ENCODE results near the gene LTBP1.
"Not testable (repeated sequence)": the region's sequence is repeated elsewhere in the genome, so short reads cannot be mapped to it uniquely, and the experiment has no call there.

The LTBP1 gene

DNA sequence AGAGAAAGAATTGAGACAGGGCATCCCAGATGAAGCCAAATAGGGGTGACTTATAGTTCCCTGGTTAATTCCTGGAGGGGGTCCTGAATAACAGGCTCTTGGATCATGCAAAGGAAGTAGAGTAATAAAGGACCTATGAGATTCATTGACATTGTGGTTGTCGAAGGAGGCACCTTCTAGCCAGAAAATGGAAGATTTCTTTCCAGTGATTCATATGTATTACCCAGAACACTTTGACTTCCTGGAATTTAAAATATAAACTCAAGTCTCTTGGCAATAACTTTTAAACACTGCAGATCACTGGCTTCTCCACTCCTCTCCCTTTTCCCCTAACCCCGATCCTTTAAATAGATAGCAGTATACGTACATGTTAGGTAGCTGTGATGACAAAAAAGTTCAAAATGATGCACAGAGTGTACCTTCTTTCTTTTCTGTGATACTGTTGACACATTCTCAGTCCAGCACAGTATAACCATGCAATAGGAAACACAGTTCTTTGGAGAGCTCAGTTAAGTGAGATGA is 211.8 kb downstream of the LTBP1 start:
- in situ Hi-C loops (cut with HindIII; ENCODE audit: low sequenced_read_pairs), result no loop called here
- no peak overlapping the region for H3K4me3 ChIP-seq (ENCODE audit: low read depth, low read length)
- DNase-seq (ENCODE audit: low read depth), result peak; percentile 85
- TF ChIP-seq, protein P1, sequence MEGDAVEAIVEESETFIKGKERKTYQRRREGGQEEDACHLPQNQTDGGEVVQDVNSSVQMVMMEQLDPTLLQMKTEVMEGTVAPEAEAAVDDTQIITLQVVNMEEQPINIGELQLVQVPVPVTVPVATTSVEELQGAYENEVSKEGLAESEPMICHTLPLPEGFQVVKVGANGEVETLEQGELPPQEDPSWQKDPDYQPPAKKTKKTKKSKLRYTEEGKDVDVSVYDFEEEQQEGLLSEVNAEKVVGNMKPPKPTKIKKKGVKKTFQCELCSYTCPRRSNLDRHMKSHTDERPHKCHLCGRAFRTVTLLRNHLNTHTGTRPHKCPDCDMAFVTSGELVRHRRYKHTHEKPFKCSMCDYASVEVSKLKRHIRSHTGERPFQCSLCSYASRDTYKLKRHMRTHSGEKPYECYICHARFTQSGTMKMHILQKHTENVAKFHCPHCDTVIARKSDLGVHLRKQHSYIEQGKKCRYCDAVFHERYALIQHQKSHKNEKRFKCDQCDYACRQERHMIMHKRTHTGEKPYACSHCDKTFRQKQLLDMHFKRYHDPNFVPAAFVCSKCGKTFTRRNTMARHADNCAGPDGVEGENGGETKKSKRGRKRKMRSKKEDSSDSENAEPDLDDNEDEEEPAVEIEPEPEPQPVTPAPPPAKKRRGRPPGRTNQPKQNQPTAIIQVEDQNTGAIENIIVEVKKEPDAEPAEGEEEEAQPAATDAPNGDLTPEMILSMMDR (IDR thresholded peaks at IDR 0.05; ENCODE audit: low read depth, low read length, missing control alignments), result no peak

DNA sequence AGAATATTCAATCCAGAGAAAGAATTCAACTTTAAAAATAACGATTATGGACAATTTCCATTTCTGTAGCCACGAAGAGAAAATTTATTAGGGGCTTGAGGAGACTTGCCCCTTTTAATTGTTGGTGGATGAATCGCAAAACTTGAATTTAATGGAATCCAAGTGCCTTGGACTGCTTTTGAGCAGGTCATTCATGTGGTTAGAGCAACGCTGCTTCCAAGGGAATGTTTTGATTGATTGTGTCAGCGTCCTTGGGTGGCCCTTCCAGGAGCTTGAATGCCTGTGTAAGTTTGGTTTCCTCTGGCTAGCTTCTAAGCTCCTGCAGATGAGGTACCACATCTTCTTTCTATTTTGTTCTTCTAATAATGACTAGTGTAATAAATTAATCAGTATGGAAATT is 213.4 kb downstream of the LTBP1 start:
- in situ Hi-C loops (cut with HindIII; ENCODE audit: low sequenced_read_pairs), result no loop called here

DNA sequence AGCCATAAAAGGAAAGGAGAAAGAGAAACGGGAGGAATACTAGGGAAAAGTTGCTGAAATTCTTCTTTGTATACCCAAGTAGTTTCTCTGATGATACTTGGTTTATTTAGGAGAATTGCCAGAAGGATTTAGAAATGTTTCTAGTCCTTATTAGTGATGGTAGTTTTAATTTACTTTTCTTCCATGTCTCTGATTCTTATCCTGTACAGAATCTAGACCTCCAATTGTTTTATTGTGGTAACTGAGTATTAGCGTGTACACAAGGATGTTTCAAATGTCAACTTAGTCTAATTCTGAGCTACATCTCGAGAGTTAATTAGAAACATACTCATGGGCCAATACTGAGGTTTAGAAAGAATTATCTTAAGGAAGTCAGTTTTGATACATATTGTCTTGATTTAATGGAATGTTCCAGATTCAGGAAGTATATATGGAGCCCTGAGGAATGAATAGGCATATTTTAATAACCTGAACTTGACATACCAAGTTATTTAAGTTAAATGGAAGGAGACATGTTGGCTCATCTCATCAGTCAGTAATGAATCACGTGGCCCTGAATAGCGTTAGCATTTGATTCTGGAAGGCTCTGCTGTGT is 219.6 kb downstream of the LTBP1 start:
- in situ Hi-C loops (cut with HindIII; ENCODE audit: low sequenced_read_pairs), result no loop called here
- no peak overlapping the region for H3K4me3 ChIP-seq (ENCODE audit: low read depth, low read length)
- no peak for DNase-seq (ENCODE audit: low read depth)
- TF ChIP-seq, protein P1 (IDR thresholded peaks at IDR 0.05; ENCODE audit: low read depth, low read length, missing control alignments), result no peak

More for the DNA sequence above, 213.4 kb downstream of the LTBP1 start:
- H3K4me3 ChIP-seq (ENCODE audit: low read depth, low read length), result no peak overlapping the region
- TF ChIP-seq, protein P1 (IDR thresholded peaks at IDR 0.05; ENCODE audit: low read depth, low read length, missing control alignments), result no peak
- DNase-seq (ENCODE audit: low read depth), result peak; percentile 81

DNA sequence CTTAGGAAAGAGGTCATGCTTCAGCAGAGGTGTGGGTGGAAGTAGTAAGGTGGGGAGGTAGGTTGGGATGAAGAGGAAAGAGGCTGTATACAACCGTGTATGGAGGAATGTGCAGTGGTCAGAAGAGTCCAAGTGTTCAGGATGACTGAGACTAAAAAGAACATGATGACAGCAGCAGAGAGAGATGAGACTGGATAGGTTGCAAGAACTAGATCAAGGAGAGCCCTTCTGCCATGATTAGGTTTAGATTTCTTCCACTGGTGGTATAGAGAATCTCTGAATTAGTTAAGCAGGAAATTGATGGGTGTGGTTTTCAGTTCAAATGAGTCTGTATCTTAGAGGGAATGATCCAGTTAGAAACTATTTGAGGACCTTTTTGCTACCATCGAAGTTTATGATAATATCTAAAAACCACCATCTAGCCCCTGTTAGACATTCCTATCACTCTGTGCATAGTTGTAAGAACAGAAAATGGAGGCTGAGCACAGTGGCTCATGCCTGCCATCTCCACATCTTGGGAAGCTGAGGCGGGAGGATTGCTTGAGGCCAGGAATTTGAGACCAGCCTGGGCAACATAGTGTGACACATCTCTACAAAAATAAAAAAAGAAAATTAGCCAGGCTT is 221.0 kb downstream of the LTBP1 start:
- TF ChIP-seq, protein P1 (IDR thresholded peaks at IDR 0.05; ENCODE audit: low read depth, low read length, missing control alignments), result no peak
- DNase-seq (ENCODE audit: low read depth), result no peak
- no peak overlapping the region for H3K4me3 ChIP-seq (ENCODE audit: low read depth, low read length)
- in situ Hi-C loops (cut with HindIII; ENCODE audit: low sequenced_read_pairs), result no loop called here

DNA sequence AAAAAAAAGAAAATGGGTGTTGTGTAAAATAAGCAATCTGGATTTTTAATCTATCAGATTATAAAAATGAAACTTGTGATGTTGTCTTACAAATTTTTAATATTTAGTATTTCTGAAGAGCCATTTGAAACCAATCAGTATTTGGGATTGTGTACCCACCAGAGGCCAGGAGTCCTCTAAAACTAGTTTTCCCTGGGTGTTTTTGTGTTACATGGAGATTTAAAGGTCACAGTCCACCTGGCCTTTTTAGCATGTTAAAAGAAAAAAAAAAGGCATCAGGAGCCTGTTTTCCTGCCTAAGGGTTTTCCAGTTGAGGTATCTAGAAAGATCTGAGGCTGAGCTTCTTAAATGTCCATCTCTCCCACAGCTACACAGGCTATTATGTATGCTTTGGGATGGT is 221.7 kb downstream of the LTBP1 start:
- in situ Hi-C loops (cut with HindIII; ENCODE audit: low sequenced_read_pairs), result no loop called here
- TF ChIP-seq, protein P1 (IDR thresholded peaks at IDR 0.05; ENCODE audit: low read depth, low read length, missing control alignments), result no peak

DNA sequence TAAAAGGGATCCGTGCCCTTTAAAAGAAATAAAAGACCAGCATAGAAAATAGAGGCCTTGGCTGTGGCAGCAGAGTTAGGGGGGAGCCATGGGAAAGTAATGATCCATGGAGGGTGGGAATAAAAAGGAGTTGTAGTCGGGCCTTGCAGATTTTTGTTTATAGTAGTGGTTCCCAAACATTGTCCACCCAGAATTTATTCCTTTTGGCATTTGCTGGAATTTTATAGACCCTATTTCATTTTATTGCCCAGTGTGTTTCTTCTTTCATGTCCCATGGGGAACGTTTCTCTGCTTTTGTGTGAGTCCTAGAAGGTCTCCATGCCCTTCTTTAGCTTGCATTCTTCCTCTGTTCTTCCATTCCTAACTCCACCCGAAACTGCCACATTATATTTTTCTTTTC is 222.2 kb downstream of the LTBP1 start:
- in situ Hi-C loops (cut with HindIII; ENCODE audit: low sequenced_read_pairs), result no loop called here
- no peak for DNase-seq (ENCODE audit: low read depth)
- H3K4me3 ChIP-seq (ENCODE audit: low read depth, low read length), result no peak overlapping the region
- TF ChIP-seq, protein P1 (IDR thresholded peaks at IDR 0.05; ENCODE audit: low read depth, low read length, missing control alignments), result no peak

More for the DNA sequence above, 221.7 kb downstream of the LTBP1 start:
- DNase-seq (ENCODE audit: low read depth), result no peak
- H3K4me3 ChIP-seq (ENCODE audit: low read depth, low read length), result no peak overlapping the region

DNA sequence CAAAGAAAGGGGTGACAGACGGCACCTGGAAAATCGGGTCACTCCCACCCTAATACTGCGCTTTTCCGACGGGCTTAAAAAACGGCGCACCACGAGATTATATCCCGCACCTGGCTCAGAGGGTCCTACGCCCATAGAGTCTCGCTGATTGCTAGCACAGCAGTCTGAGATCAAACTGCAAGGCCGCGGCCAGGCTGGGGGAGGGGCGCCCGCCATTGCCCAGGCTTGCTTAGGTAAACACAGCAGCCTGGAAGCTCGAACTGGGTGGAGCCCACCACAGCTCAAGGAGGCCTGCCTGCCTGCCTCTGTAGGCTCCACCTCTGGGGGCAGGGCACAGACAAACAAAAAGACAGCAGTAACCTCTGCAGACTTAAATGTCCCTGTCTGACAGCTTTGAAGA is 223.5 kb downstream of the LTBP1 start:
- DNase-seq (ENCODE audit: low read depth); H3K4me3 ChIP-seq (ENCODE audit: low read depth, low read length); in situ Hi-C loops (cut with HindIII; ENCODE audit: low sequenced_read_pairs): not testable (repeated sequence)

All from astrocyte of the cerebellum (primary cell).